HG03175 (cell line): Measurements from ENCODE around the gene COMMD10.

Experiments
- ATAC-seq: cut with Tn5 transposase; IDR thresholded peaks from one replicate; pipeline ENCODE4 v1.9.1; 2021; ENCODE audit warnings: mild to moderate bottlenecking, moderate library complexity; ENCODE audit not compliant: unreplicated experiment

COMMD10 gene

GRCh38 chr5:116281309-116281708 lies 196.5 kb downstream of the COMMD10 start:
- no peak for ATAC-seq

- ATAC-seq: no peak
Observed at GRCh38 chr5:116288524-116288923, 203.7 kb downstream of the COMMD10 start.

DNA sequence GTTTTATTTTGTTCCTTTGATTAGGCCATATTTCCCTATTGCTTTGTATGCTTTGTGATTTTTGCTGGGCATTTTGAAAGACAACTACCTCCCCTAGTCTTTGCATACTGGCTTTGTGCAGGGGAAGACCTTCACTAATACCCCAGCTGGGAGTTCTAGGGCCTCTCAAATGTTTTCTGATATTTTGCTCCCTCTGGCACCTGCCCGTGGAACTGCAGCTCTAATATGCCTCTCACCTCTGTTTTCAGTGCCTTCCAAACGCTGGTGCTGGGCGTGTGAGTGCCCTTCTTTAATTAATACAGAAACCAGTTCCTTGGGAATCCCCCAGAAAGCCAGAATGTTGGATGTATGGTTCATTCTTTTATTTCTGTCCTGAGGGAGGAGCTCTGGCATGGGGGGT lies 204.5 kb downstream of the COMMD10 start:
- ATAC-seq: no peak

GRCh38 chr5:116291271-116291670 lies 206.4 kb downstream of the COMMD10 start:
- ATAC-seq: no peak

DNA sequence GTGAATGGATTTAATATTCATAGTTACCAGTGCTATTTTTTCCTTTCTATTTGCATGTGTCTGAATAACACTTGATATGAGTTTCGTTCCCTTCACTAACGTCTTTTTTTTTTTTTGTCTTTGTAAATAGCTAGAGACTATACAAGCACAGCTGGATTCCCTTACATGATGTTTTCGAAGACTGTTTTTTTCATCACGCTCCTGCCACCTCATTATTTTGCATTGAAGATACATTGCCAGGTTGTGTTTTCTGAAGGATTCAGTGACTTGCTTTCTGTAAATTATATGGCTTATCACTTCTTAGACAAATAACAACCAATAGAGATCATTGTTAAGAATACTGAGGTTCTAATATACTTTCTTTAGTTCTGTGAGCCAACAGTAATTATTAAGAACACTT lies 207.5 kb downstream of the COMMD10 start:
- no peak for ATAC-seq

DNA sequence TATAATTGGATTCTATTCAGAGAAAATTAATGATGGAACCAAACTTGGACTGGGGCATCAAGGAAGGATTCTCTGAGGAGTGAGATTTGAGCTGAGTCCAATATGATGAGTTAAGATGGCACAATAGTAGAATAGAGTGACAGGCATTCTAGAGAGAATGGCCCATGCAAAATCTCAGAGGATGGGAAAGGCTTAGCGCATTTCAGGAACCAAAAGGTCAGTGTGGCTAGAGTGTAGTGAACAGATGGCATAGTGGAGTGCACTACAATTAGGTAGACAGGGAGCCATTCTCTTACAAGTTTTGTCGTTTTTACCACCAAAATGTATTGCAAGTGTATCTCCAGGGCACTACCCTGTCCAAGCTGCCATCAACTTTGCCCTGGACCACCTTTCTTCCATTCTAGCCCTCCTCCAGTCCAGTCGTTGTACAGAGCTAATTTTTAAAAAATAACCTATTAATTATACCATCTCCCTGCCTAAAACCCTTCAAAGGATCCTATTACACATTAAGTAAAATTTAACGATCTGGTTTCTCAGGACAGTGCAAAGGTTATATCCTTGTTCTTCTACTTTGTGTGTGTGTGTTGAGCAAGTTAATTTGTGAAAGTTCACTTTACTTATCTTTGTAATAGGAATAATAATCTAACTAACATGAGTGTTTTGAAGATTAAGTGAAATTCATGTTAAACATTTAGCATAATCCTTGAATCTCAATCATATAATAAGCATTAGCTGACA lies 211.7 kb downstream of the COMMD10 start:
- no peak for ATAC-seq

- no peak for ATAC-seq
Observed at GRCh38 chr5:116297296-116297814, 212.5 kb downstream of the COMMD10 start.

- ATAC-seq: no peak
Observed at GRCh38 chr5:116299746-116300640, 215.2 kb downstream of the COMMD10 start.

DNA sequence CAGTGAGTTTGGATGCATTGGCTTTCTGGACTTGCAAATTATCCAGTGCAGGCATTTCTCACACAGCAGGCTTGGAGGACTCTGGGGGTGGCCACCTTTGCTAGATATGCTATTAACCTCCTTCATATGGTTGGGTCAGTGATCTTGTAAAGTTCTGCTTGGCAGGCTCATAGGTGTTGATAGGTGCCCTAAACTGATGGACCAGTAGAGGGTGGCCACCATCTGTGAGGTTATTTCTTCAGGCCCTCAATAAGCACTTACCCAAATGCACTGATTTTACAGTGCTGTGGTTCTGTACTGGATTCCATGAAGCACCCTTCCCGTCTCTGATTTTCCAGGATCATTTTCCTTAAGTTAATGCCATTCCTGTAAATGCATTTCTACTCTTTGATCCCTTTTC lies 216.3 kb downstream of the COMMD10 start:
- no peak for ATAC-seq

DNA sequence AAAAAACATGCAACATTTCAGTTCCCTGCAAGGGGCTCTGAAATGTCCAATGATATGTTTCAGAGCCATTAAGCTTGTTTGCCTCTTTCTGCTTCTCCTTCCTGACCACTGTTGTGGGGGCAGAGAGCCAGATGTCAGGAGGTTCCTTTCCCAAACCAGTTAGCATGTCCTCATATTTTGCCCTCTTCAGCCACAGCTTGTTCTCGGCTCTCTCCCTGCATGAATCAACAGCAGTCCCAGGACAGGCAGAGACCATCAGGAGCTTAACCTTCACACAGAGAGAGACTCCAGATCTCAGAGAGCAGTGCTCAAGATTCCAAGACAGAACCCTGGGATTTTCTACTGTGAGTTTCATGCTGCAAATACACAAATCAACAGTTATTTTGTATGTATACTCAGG lies 218.5 kb downstream of the COMMD10 start:
- no peak for ATAC-seq

DNA sequence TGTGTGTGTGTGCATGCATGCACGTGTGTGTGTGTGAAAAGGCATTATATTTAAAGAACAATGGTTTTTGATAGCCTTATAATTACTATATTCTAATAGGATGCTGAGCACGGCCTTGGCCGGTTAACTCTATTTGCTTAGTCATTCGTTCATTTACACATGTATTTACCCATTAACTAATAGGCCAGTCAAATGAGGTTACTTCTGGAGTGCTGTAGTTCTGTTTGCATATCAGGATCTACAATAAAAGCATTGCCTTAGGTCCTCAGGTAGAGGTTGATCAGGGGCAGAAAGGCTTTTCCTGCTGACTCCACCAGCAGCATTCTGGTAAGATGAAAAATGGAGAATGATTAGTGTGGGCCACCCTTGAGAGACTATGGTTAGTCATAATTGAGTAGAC lies 219.0 kb downstream of the COMMD10 start:
- ATAC-seq: no peak

GRCh38 chr5:116305899-116306298 lies 221.1 kb downstream of the COMMD10 start:
- no peak for ATAC-seq

- no peak for ATAC-seq
Observed at GRCh38 chr5:116306846-116307245, 222.0 kb downstream of the COMMD10 start.

GRCh38 chr5:116308391-116308790 lies 223.6 kb downstream of the COMMD10 start:
- no peak for ATAC-seq

DNA sequence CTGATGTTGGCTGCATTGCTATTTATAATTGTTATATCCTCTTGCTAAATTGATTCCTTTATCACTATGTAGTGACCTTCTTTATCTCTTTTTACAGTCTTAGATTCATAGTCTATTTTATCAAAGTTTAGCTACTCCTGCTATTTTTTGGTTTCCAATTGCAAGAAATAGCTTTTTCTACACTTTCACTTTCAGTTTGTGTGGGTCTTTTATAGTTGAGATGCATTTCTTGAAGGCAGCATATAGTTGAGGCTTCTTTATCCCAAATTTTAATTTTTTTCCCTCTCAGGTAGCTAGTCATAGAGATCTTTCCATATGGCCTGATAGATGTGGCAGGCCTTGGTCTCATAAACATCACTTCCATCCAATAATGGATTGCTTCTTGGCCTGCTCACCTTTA lies 228.5 kb downstream of the COMMD10 start:
- no peak for ATAC-seq

DNA sequence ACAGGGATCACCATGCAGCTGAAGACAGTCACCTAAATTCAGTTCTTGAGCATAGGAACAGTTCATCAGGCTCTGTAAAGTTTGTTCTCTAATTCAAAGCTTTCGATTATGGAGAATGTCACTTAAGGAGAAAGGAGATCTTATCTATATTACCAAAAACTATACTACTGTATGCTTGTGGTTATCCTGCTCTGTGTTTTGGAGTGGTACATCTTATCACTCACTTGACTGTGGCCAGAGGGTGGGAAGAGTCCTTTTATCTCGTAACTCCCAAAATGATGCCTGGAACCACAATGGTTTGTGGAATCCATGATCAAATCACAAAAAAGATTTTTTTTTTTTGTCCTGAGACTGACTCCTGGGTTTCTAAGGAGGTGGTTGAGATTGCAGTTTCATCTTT lies 230.7 kb downstream of the COMMD10 start:
- ATAC-seq: no peak

- no peak for ATAC-seq
Observed at GRCh38 chr5:116318091-116318854, 233.4 kb downstream of the COMMD10 start.

DNA sequence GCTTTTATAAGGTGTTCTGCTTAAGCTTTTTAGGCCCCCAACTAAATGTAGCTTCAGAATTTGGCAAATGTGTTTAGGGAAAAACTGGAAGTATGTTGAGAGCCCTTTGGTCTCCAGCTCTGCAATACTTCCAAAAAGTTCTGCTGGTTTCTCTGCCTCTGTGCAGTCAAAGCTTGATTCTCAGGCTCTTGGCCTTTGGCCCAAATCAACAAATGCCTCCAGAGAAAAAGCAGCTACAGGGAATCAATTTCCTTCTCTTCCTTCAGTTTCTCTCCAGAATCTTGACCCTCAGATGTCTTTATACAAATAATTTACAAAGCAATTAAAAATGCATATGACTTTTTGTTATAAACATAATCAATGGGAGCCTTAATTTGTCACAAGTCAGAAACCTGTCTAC lies 235.7 kb downstream of the COMMD10 start:
- ATAC-seq: no peak

GRCh38 chr5:116329503-116329902 lies 244.7 kb downstream of the COMMD10 start:
- no peak for ATAC-seq

- ATAC-seq: no peak
Observed at GRCh38 chr5:116340799-116341198, 256.0 kb downstream of the COMMD10 start.
